Head of caudate nucleus (tissue), 42 donors: Measurements from ENCODE around the gene CENPB.

Source experiments
- DNase-seq, 42 donors: peaks; one replicate each; pipeline versions ENCODE4 v3.0.0 to v3.0.0-alpha.2; 2020 to 2021; ENCODE audit warnings: mixed read lengths in 7 of 42
- intact Hi-C: fragments of 100-400 bp; cut with DNase I; formaldehyde crosslinking; loops from one replicate; pipeline ENCODE4 v1.15.0; 2022

CENPB gene

GRCh38 chr20:3759884-3760283 is 26.7 kb downstream of the CENPB start:
- intact Hi-C loops, result no loop called here
- no peak for DNase-seq

GRCh38 chr20:3759316-3759823 is 27.2 kb downstream of the CENPB start:
- no peak for DNase-seq
- intact Hi-C loops, result no loop called here

- intact Hi-C loops, result no loop called here
- DNase-seq, result no peak
These were observed 28.0 kb downstream of the CENPB start for GRCh38 chr20:3758566-3758965.

GRCh38 chr20:3757268-3757667 is 29.3 kb downstream of the CENPB start:
- intact Hi-C loops, result no loop called here

GRCh38 chr20:3755814-3756480 is 30.6 kb downstream of the CENPB start:
- intact Hi-C loops, result no loop called here
- DNase-seq, result peak in 2 of 42 donors; percentile 45 to 46

More at GRCh38 chr20:3757268-3757667, 29.3 kb downstream of the CENPB start:
- no peak for DNase-seq

GRCh38 chr20:3755269-3755668 is 31.3 kb downstream of the CENPB start:
- no peak for DNase-seq
- intact Hi-C loops, result no loop called here

GRCh38 chr20:3754276-3754630 is 32.3 kb downstream of the CENPB start:
- peak in 23 of 42 donors; percentile 29 to 71 (median 53) for DNase-seq
- intact Hi-C loops, result no loop called here

GRCh38 chr20:3753501-3754275 is 32.9 kb downstream of the CENPB start:
- DNase-seq, result peak in 17 of 42 donors; percentile 37 to 68 (median 52)
- intact Hi-C loops, result no loop called here

GRCh38 chr20:3753098-3753497 is 33.4 kb downstream of the CENPB start:
- DNase-seq, result peak; percentile 41 to 88 (median 72)
- intact Hi-C loops, result no loop called here

GRCh38 chr20:3752386-3752759 is 34.2 kb downstream of the CENPB start:
- intact Hi-C loops, result no loop called here
- peak in 1 of 42 donors; percentile 26 for DNase-seq

GRCh38 chr20:3751675-3752385 is 34.7 kb downstream of the CENPB start:
- peak in 26 of 42 donors; percentile 16 to 71 (median 39) for DNase-seq
- intact Hi-C loops, result no loop called here

GRCh38 chr20:3751305-3751674 is 35.2 kb downstream of the CENPB start:
- no peak for DNase-seq
- intact Hi-C loops, result no loop called here

GRCh38 chr20:3749689-3750531 is 36.6 kb downstream of the CENPB start:
- DNase-seq, result peak in 40 of 42 donors; percentile 29 to 87 (median 68)
- intact Hi-C loops, result no loop called here

- DNase-seq, result no peak
- intact Hi-C loops, result no loop called here
These were observed 37.4 kb downstream of the CENPB start for GRCh38 chr20:3749087-3749688.

- intact Hi-C loops, result no loop called here
- no peak for DNase-seq
These were observed 38.5 kb downstream of the CENPB start for GRCh38 chr20:3748073-3748472.

GRCh38 chr20:3747471-3747870 is 39.1 kb downstream of the CENPB start:
- intact Hi-C loops, result no loop called here
- DNase-seq, result no peak

- intact Hi-C loops, result no loop called here
- DNase-seq, result no peak
These were observed 40.8 kb downstream of the CENPB start for GRCh38 chr20:3745686-3746173.
